ENCODE results near the gene ELP1. TPM values are rescaled to one million over a fixed set of nuclear protein-coding genes. Genes with fewer than 3 reads are reported as not detected.

The ELP1 gene
- total and polyA plus RNA-seq, 2 experiments from 2014 or later: 34.8 to 68.6 TPM

DNA sequence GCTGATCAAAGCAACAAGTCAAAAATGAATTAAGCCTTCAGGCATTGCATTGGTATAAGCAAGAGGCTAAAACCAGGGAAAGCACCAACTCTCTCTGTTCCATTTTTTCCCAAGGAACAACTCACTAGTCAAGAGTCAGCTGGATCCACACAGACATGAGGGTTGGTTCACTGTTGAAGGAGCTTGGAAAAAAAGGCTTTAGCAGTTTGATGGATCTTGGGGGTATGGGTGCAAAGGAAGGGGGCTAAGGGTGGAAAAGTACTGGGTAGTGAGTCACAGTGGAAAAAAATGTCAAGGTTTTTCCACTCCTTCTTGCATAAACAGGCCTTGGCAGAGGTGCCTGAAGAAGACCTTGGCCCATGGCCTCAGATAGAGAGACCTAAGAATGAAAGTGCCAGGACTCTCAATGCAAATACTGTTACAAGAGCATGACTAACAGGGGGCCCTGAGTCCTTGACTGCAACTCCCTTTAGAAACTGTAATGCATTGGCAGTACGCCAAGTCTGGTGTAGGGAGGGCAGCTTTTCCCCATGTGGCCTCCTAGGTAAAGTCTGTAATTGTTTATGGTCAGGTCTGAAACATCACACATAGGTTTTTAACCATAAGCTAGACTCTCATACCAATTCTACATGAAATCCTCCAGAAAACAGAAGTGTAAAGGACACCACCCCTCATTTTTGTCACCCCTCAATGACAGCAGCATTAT is 48.1 kb downstream of the ELP1 start:
- Histone ChIP-seq H3K27ac (peak overlapping the region; percentile 84), H3K9me3 (ENCODE audit: low read depth) (no peaks in the 10 kb centered on the region), H4K20me1 (ENCODE audit: insufficient read depth, poor library complexity, severe bottlenecking) (no peaks in the 10 kb centered on the region), H3K79me2 (peaks cover 3% of the 10 kb centered on the region), H3K4me3 (no peak overlapping the region), H3K36me3 (replicated peaks; ENCODE audit: insufficient read depth, low read depth) (peaks cover 4% of the 10 kb centered on the region), H2AFZ (no peak overlapping the region), H3K27me3 (no peaks in the 10 kb centered on the region), H3K9me2 (replicated peaks; ENCODE audit: insufficient read depth) (no peaks in the 10 kb centered on the region), H3K4me1 (ENCODE audit: insufficient read depth) (peaks cover 22% of the 10 kb centered on the region), H3K4me2 (peak overlapping the region; percentile 19)
- TF ChIP-seq EZH2phosphoT487 (IDR thresholded peaks at IDR 0.05; ENCODE audit: low read depth, severe bottlenecking, unreplicated experiment) (no peak), EZH2 (IDR thresholded peaks at IDR 0.05; ENCODE audit: borderline replicate concordance) (no peak)
- TF ChIP-seq, protein P1, sequence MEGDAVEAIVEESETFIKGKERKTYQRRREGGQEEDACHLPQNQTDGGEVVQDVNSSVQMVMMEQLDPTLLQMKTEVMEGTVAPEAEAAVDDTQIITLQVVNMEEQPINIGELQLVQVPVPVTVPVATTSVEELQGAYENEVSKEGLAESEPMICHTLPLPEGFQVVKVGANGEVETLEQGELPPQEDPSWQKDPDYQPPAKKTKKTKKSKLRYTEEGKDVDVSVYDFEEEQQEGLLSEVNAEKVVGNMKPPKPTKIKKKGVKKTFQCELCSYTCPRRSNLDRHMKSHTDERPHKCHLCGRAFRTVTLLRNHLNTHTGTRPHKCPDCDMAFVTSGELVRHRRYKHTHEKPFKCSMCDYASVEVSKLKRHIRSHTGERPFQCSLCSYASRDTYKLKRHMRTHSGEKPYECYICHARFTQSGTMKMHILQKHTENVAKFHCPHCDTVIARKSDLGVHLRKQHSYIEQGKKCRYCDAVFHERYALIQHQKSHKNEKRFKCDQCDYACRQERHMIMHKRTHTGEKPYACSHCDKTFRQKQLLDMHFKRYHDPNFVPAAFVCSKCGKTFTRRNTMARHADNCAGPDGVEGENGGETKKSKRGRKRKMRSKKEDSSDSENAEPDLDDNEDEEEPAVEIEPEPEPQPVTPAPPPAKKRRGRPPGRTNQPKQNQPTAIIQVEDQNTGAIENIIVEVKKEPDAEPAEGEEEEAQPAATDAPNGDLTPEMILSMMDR (IDR thresholded peaks at IDR 0.05; ENCODE audit: poor library complexity): no peak
- DNase-seq (ENCODE audit: low spot score): peak; percentile 92
- WGBS (ENCODE audit: low lambda C conversion rate, missing lambda C conversion rate): 76% methylated on average over 1 of the region's 1 CpG

DNA sequence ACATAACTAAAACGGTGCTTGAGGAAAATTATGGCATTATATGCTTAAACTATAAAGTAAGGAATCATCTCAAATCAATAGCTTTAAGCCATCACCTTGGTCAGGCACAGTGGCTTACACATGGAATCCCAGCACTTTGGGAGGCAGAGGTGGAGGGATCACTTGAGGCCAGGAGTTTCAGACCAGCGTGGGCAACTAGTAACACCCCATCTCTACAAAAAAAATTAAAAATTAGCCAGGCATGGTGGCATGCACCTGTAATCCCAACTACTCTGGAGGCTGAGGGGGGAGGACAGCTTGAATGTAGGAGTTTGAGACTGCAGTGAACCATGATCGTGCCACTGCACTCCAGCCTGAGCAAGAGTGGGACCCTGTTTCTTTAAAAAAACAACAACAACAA is 49.2 kb downstream of the ELP1 start:
- no peak for DNase-seq (ENCODE audit: low spot score)
- Histone ChIP-seq H3K4me2 (peak overlapping the region; percentile 1), H4K20me1 (ENCODE audit: insufficient read depth, poor library complexity, severe bottlenecking) (no peaks in the 10 kb centered on the region), H3K27me3 (no peaks in the 10 kb centered on the region), H2AFZ (no peak overlapping the region), H3K9me2 (replicated peaks; ENCODE audit: insufficient read depth) (no peaks in the 10 kb centered on the region), H3K79me2 (peaks cover 3% of the 10 kb centered on the region), H3K4me1 (ENCODE audit: insufficient read depth) (peaks cover 22% of the 10 kb centered on the region), H3K4me3 (no peak overlapping the region), H3K27ac (peak overlapping the region; percentile 80), H3K9me3 (ENCODE audit: low read depth) (no peaks in the 10 kb centered on the region), H3K36me3 (replicated peaks; ENCODE audit: insufficient read depth, low read depth) (peaks cover 4% of the 10 kb centered on the region)
- 88% methylated on average over 3 of the region's 3 CpGs for WGBS (ENCODE audit: low lambda C conversion rate, missing lambda C conversion rate)
- TF ChIP-seq, protein P1 (IDR thresholded peaks at IDR 0.05; ENCODE audit: poor library complexity): no peak
- TF ChIP-seq EZH2phosphoT487 (IDR thresholded peaks at IDR 0.05; ENCODE audit: low read depth, severe bottlenecking, unreplicated experiment) (no peak), EZH2 (IDR thresholded peaks at IDR 0.05; ENCODE audit: borderline replicate concordance) (no peak)

DNA sequence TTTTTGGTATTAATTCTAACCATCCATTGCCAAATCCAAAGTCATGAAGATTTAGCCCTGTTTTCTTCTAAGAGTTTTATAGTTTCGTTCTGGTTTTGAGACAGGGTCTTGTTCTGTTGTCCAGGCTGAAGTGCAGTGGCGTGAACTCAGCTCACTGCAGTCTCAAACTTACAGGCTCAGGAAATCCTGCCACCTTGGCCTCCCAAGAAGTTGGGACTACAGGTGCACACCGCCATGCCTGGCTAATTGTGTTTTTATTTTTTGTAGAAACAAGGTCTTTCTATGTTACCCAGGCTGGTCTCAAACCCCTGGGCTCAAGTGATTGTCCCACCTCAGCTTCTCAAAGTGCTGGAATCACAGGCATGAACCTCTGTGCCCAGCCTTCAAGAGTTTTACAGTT is 50.8 kb downstream of the ELP1 start:
- peaks cover 3% of the 10 kb centered on the region for H3K79me2 ChIP-seq
- peaks cover 4% of the 10 kb centered on the region for H3K36me3 ChIP-seq (replicated peaks; ENCODE audit: insufficient read depth, low read depth)
- no peaks in the 10 kb centered on the region for H4K20me1 ChIP-seq (ENCODE audit: insufficient read depth, poor library complexity, severe bottlenecking)
- H3K27me3 ChIP-seq: no peaks in the 10 kb centered on the region
- no peak overlapping the region for H2AFZ ChIP-seq
- no peak for DNase-seq (ENCODE audit: low spot score)
- TF ChIP-seq EZH2phosphoT487 (IDR thresholded peaks at IDR 0.05; ENCODE audit: low read depth, severe bottlenecking, unreplicated experiment) (no peak), EZH2 (IDR thresholded peaks at IDR 0.05; ENCODE audit: borderline replicate concordance) (no peak)
- TF ChIP-seq, protein P1 (IDR thresholded peaks at IDR 0.05; ENCODE audit: poor library complexity): no peak
- no peaks in the 10 kb centered on the region for H3K9me3 ChIP-seq (ENCODE audit: low read depth)
- WGBS (ENCODE audit: low lambda C conversion rate, missing lambda C conversion rate): 98% methylated on average over 3 of the region's 3 CpGs
- H3K27ac ChIP-seq: peak overlapping the region; percentile 2
- peaks cover 16% of the 10 kb centered on the region for H3K4me1 ChIP-seq (ENCODE audit: insufficient read depth)
- no peak overlapping the region for H3K4me2 ChIP-seq
- no peaks in the 10 kb centered on the region for H3K9me2 ChIP-seq (replicated peaks; ENCODE audit: insufficient read depth)
- H3K4me3 ChIP-seq: no peak overlapping the region

Data from hepatocyte (in vitro differentiated cells).